Breast epithelium (tissue), 3 donors: ENCODE data around the gene CGREF1.

ENCODE experiments used
- POLR2AphosphoS5 ChIP-seq, 3 donors: sonication (generic); formaldehyde crosslinking; IDR thresholded peaks; one replicate each; pipeline ENCODE4 v1.6.1; 2017; ENCODE audit warnings: antibody characterized with exemption in 3 of 3
- TF ChIP-seq, protein P1 (sequence below), 3 donors: fragments of 450-650 bp; IDR thresholded peaks; one replicate each; pipeline ENCODE4 v1.5.1; 2016 to 2017; ENCODE audit warnings: antibody characterized with exemption in 3 of 3, mild to moderate bottlenecking in 3 of 3, moderate library complexity in 3 of 3

GRCh38 chr2:27069961-27070618, 48.8 kb downstream of the CGREF1 start:
- TF ChIP-seq, protein P1, sequence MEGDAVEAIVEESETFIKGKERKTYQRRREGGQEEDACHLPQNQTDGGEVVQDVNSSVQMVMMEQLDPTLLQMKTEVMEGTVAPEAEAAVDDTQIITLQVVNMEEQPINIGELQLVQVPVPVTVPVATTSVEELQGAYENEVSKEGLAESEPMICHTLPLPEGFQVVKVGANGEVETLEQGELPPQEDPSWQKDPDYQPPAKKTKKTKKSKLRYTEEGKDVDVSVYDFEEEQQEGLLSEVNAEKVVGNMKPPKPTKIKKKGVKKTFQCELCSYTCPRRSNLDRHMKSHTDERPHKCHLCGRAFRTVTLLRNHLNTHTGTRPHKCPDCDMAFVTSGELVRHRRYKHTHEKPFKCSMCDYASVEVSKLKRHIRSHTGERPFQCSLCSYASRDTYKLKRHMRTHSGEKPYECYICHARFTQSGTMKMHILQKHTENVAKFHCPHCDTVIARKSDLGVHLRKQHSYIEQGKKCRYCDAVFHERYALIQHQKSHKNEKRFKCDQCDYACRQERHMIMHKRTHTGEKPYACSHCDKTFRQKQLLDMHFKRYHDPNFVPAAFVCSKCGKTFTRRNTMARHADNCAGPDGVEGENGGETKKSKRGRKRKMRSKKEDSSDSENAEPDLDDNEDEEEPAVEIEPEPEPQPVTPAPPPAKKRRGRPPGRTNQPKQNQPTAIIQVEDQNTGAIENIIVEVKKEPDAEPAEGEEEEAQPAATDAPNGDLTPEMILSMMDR (IDR thresholded peaks at IDR 0.05), result no peak
- no peak for TF ChIP-seq POLR2AphosphoS5 (IDR thresholded peaks at IDR 0.05)
